ENCODE measurements around the gene SLC25A13. TPM values are rescaled to one million over a fixed set of nuclear protein-coding genes. Genes with fewer than 3 reads are reported as not detected.

SLC25A13 gene
- total and polyA plus RNA-seq, 2 of the 8 experiments (the other 6 are each of a cell fraction or from before 2014, with no cell fraction given) = 30.8 to 85.4 TPM

DNA sequence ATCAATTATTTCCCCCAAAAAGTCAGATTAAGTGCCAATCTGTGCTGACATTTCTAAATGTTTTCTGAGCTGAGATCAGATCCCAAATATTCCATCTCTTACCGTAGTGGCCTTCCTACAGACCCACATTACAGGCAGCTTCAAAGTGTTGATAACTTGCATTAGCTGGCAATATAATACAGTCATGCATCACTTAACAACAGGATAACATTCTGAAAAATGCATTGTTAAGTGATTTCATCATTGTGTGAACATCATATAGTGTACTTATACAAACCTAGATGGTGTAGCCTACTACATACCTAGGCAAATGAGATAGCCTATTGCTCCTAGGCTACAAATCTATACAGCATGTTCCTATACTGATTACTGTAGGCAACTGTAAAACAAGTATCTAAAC is 22.4 kb downstream of the SLC25A13 start:
- WGBS, 2 experiments (ENCODE audit: extremely low coverage in 1 of 2, insufficient coverage in 1 of 2, insufficient read length in 1 of 2, insufficient replicate concordance in 2 of 2, low coverage in 1 of 2, low lambda C conversion rate in 2 of 2, missing lambda C conversion rate in 1 of 2) = 89% methylated on average over 1 of the region's 1 CpG; no CpG with 5 or more reads in 1 of the 2 experiments
- H3K14ac ChIP-seq (ENCODE audit: insufficient read length) = no peak overlapping the region
- no peak overlapping the region for H3K4me2 ChIP-seq (ENCODE audit: insufficient read depth in 1 of 2, low read depth in 2 of 2, low read length in 2 of 2)
- H3K27ac ChIP-seq (ENCODE audit: low read depth, low read length) = no peak overlapping the region
- H3K9ac ChIP-seq (replicated peaks in 1 of 4; ENCODE audit: extremely low read depth in 1 of 4, low read depth in 3 of 4, low read length in 3 of 4) = no peak overlapping the region
- CTCF ChIA-PET (ENCODE audit: partially characterized antibody) = no interaction called here
- no peaks in the 10 kb centered on the region for H3K27me3 ChIP-seq (replicated peaks in 1 of 4; ENCODE audit: control insufficient read depth in 3 of 4, extremely low read depth in 1 of 4, insufficient read depth in 3 of 4, low read length in 3 of 4)
- no peak overlapping the region for H3K23ac ChIP-seq (ENCODE audit: insufficient read length)
- DNase-seq (ENCODE audit: low read depth in 1 of 2, low spot score in 2 of 2) = no peak
- H2BK5ac ChIP-seq (ENCODE audit: low read depth, low read length) = no peak overlapping the region
- H3K4me3 ChIP-seq (ENCODE audit: extremely low read depth in 1 of 4, insufficient read depth in 2 of 4, low read depth in 3 of 4, low read length in 4 of 4) = no peak overlapping the region
- no peak for FAIRE-seq
- POLR2A ChIA-PET (ENCODE audit: partially characterized antibody) = no interaction called here
- peaks cover 7% of the 10 kb centered on the region for H3K79me1 ChIP-seq (ENCODE audit: low read depth, low read length)
- H3K18ac ChIP-seq (ENCODE audit: extremely low read depth, low read length) = no peak overlapping the region
- H2AFZ ChIP-seq (ENCODE audit: low read length) = no peak overlapping the region
- no peak overlapping the region for H2BK120ac ChIP-seq (replicated peaks; ENCODE audit: low read depth, low read length)
- H3K4ac ChIP-seq (replicated peaks; ENCODE audit: insufficient read length, low read depth, low read length) = no peak overlapping the region
- H3K56ac ChIP-seq (replicated peaks; ENCODE audit: insufficient read length, low read depth, low read length) = no peak overlapping the region
- H2BK20ac ChIP-seq (ENCODE audit: low read length) = no peak overlapping the region
- no peak overlapping the region for H2AK5ac ChIP-seq (ENCODE audit: low read depth, low read length)
- no peaks in the 10 kb centered on the region for H3K23me2 ChIP-seq (ENCODE audit: low read depth, low read length)
- H4K91ac ChIP-seq (replicated peaks; ENCODE audit: insufficient read length, low read length) = no peak overlapping the region
- no peak overlapping the region for H4K8ac ChIP-seq (ENCODE audit: extremely low read depth, insufficient read depth, low read length)
- H3K36me3 ChIP-seq (ENCODE audit: control insufficient read depth in 2 of 4, insufficient read depth in 4 of 4, low read length in 3 of 4) = peaks cover 0 to 3% (median under 1%) of the 10 kb centered on the region in 4 experiments; a peak in 2 of 8 replicates
- H2BK15ac ChIP-seq (ENCODE audit: low read length) = no peak overlapping the region
- no peaks in the 10 kb centered on the region for H3K9me3 ChIP-seq (ENCODE audit: insufficient read depth in 2 of 2, low read depth in 1 of 2, low read length in 1 of 2)
- H4K5ac ChIP-seq (ENCODE audit: insufficient read length, low read depth, low read length) = no peak overlapping the region
- H3K79me2 ChIP-seq (ENCODE audit: control insufficient read depth in 1 of 2, insufficient read depth in 2 of 2, low read length in 2 of 2) = peaks cover 0 to 59% of the 10 kb centered on the region in 2 experiments; a peak in 3 of 4 replicates
- peaks cover 5 to 7% of the 10 kb centered on the region in 2 experiments for H4K20me1 ChIP-seq (replicated peaks in 1 of 2; ENCODE audit: control insufficient read depth in 1 of 2, insufficient read depth in 2 of 2, low read length in 2 of 2)
- no peak overlapping the region for H2BK12ac ChIP-seq (ENCODE audit: low read depth, low read length)
- H3K4me1 ChIP-seq (replicated peaks in 1 of 4; ENCODE audit: control insufficient read depth in 3 of 4, insufficient read depth in 4 of 4, low read length in 3 of 4) = no peaks in the 10 kb centered on the region
- TF ChIP-seq RFX5 (IDR thresholded peaks at IDR 0.05; ENCODE audit: borderline replicate concordance, low read depth, low read length) (no peak), GABPA (IDR thresholded peaks at IDR 0.05; ENCODE audit: borderline replicate concordance, insufficient read depth, low read length) (no peak), RBBP5 (IDR thresholded peaks at IDR 0.05; ENCODE audit: borderline replicate concordance, low read depth, low read length) (no peak), CBX5 (IDR thresholded peaks at IDR 0.05; ENCODE audit: low read depth, low read length) (no peak), POLR2A (IDR thresholded peaks at IDR 0.05; ENCODE audit: control extremely low read depth in 1 of 2, low read depth in 2 of 2, low read length in 2 of 2) (no peak), EGR1 (IDR thresholded peaks at IDR 0.05; ENCODE audit: borderline replicate concordance, low read depth, low read length) (no peak), GTF2F1 (IDR thresholded peaks at IDR 0.05; ENCODE audit: borderline replicate concordance, low read depth, low read length) (no peak), CHD1 (IDR thresholded peaks at IDR 0.05; ENCODE audit: low read depth, low read length) (no peak), TCF12 (IDR thresholded peaks at IDR 0.05; ENCODE audit: low read depth, low read length) (no peak), JUND (IDR thresholded peaks at IDR 0.05; ENCODE audit: low read length) (no peak), BCL11A (IDR thresholded peaks at IDR 0.05; ENCODE audit: low read depth in 2 of 2, low read length in 2 of 2) (no peak), TEAD4 (IDR thresholded peaks at IDR 0.05; ENCODE audit: low read depth, low read length) (no peak), SP1 (IDR thresholded peaks at IDR 0.05; ENCODE audit: low read depth, low read length) (no peak)

Measured in H1 (cell line).